HG02642 (cell line): ENCODE results near the gene ESM1.

ENCODE experiments used
- ATAC-seq: cut with Tn5 transposase; IDR thresholded peaks from one replicate; pipeline ENCODE4 v1.9.1; 2021; ENCODE audit warnings: mild to moderate bottlenecking; ENCODE audit not compliant: unreplicated experiment, poor library complexity

Gene ESM1

DNA sequence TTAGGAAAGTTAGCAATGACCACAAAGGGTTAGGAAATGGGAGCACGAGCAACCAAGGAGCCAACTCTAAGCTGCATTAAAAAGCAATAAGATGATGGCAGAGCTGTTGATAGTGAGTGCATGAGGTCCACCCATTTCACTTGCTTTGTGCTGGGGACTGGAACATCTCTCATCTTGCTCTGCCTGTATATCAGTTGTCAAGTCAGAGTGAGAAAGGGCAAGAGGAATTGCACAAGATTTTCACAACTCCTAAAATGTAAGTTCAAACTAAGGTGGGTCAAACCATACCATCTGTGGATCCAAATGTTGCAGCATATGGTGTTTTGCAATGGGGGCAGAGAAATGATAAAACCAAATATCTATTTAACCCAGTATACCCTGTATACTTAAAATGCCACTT, 2.8 kb upstream of the ESM1 start:
- no peak for ATAC-seq

GRCh38 chr5:54986269-54986654, 869 bp upstream of the ESM1 start:
- ATAC-seq = no peak

GRCh38 chr5:54981928-54982327, 3.5 kb downstream of the ESM1 start:
- ATAC-seq = no peak

DNA sequence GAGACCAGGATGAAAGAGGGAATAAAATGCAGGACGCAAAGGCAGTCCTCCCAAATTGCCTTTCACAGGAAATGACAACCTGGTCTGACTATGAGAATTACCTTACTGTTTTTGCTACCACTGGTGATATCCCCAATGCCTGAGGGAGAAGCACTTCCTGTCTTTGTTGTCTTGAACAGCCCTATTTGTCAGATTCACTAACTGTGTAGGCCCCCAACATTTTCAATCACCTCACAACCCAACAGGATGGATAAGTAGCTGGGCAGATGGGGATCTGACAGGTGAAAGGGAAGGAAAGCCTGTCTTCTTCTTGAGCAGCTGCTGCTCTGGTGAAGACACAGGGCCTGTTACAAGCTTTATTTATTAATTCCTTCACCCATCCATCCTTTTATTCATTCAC, 9.7 kb downstream of the ESM1 start:
- no peak for ATAC-seq

DNA sequence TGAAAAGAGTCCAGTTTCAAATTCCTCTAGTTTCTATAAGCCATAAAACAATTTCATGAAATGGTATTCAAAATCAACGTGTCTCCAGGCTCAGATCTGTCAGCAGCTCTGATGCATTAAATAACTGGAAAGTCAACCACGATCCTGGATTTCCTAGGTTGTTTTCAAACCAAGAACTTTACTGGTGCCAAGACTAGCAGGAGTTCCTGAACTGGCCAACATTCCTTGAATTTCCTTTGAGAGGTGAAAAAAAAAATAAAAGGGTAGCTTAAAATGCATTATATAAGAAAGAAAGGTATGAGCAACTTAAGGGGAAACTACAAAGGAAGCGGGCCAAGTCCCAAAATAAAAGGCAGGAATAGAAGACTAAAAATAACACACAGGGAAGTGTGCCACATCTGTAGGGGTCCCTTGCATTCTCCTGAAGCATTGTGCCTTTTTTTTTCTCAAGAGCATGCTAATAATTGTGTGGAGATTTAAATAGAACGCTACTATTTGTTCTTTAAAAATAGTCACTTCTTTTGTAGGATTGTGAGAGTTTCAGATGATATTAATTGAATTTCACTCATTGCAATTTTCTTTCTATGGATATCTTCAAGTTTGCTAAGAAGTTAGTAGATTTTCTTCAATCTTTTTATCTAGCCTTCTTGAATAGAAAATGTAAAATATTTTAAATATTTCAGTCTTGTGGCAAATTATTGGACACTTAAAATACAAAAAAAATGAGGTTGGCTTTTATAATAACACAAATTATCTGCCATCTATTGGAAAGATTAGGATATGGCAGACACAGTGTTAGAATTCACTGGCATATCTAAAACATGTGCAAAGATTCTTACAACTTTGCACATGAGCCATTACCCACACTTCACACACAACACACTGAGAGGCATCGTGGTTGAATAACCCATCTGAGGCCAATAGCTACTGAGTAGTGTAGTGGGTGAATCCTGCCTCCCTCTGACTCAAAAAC, 15.3 kb downstream of the ESM1 start:
- ATAC-seq = no peak

- ATAC-seq = no peak
Measured at GRCh38 chr5:54969242-54969641, 16.2 kb downstream of the ESM1 start.

DNA sequence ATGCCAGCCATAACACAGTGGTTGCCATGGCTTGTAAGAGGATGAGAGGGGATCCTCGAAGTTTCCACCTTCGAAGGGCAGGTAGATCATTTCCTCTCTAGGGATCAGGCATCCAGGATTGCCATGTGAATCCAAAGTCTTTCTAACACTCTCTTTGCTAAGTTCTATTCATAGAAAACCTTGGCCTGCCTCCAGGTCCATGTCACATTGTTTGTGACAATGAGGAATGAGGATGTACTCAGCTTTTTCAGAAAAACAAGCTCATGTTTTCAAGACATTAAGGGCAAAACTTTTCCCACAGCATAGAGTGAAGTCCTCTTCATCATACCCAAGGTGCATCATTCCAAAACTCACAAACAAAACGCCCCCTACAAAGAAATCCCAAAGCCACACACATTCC, 19.6 kb downstream of the ESM1 start:
- no peak for ATAC-seq

GRCh38 chr5:54964405-54964804, 21.0 kb downstream of the ESM1 start:
- ATAC-seq = no peak

- ATAC-seq = no peak
Measured at GRCh38 chr5:54959673-54960418, 25.5 kb downstream of the ESM1 start.

- no peak for ATAC-seq
Measured at GRCh38 chr5:54956922-54957321, 28.5 kb downstream of the ESM1 start.

GRCh38 chr5:54947187-54947586, 38.2 kb downstream of the ESM1 start:
- ATAC-seq = no peak

DNA sequence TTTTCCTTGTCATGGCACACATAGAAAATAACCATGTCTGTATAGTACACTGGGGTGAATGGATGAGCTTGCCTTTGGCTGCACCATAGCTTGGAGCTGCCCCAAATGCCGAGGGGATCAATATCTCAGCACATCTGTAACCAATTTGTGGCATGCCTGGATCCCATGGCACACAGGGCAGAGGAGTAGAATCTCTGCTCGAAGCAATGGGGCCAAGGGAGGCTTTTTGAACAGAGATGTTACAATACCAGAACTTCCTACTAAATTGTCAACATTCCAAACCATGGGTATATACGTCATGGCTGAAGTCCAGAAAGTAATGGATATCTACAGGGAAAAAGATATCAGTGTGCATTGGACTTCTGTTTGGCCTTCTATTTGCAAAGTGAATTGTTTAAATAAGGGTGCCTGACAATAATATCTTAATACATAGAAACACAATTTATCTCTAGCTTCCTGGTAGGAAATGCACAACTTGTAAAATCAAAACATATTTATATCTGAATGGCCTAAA, 39.0 kb downstream of the ESM1 start:
- ATAC-seq = no peak

- no peak for ATAC-seq
Measured at GRCh38 chr5:54944364-54944763, 41.0 kb downstream of the ESM1 start.

- ATAC-seq = no peak
Measured at GRCh38 chr5:54942064-54942778, 43.2 kb downstream of the ESM1 start.

- no peak for ATAC-seq
Measured at GRCh38 chr5:54936201-54936600, 49.2 kb downstream of the ESM1 start.

GRCh38 chr5:54932789-54933188, 52.6 kb downstream of the ESM1 start:
- ATAC-seq = no peak

DNA sequence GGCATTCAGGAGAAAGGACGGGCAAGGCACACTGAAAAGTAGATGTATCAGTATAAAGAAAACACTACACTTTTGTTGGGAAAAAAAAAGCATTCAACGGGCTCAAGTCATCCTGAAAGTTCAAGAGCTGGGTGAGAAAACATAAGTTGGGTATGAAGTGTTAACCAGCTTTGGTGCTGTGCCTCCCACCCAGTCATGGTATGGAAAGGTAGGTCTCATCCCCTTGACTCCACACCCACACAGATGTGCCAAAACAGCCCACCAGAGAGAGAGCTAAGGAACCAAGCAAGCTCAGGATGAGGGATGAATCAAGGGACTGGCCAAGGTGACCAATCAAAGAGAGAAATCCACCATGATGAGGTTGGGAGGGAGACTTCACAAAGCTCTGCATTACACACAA, 54.7 kb downstream of the ESM1 start:
- no peak for ATAC-seq
